ENCODE measurements around the gene PPP2R2D.
"Not testable (repeated sequence)": the region's sequence is repeated elsewhere in the genome, so short reads cannot be mapped to it uniquely, and the experiment has no call there.

The PPP2R2D gene

DNA sequence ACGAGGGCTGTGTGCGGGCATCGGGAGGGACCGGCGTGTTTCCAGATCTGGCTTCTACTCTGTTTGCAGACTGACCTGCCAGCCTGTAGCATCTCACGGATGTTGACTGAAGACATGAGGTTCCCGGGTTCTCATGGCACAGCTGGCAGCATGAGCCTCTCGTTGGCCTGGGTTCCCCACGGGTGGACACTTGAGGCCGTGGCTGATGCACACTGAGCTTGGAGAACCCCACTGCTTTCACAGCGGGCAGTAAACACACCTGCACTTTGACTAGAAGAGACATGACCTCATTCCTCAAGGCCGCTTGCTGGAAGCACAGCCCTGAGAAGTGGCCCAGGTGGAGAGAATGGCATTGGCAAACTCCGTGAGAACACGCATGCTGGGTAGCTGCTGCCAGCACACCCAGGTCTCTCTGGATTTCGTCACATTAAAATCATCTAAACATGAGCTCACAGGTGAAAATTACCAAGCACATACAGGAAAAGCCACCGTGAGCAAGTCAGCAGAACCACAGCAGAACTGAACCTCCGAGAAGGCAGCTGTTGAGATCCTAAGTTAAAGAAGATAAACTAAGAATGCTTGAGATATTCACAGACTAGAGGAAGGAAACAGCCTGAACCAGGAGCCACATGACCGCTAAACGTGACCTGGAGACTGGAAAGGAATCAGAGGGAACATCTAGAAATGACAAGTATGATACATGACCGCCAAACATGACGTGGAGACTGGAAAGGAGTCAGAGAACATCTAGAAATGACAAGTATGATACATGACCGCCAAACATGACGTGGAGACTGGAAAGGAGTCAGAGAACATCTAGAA, 48.4 kb downstream of the PPP2R2D start:
- DNase-seq (ENCODE audit: low read depth in 2 of 2) = no peak

DNA sequence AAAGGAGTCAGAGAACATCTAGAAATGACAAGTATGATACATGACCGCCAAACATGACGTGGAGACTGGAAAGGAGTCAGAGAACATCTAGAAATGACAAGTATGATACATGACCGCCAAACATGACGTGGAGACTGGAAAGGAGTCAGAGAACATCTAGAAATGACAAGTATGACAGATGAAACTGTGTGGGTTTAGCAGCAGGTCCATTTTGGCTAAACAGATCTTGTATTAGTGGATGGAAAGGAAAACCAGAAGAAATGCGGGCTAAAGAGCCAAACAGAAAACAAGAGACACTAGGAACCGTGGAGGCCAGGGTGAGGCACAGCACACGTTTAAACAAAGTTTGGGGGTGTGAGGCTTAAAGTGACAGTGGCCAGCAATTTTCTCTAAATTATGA, 49.1 kb downstream of the PPP2R2D start:
- DNase-seq (ENCODE audit: low read depth in 2 of 2) = not testable (repeated sequence)

DNA sequence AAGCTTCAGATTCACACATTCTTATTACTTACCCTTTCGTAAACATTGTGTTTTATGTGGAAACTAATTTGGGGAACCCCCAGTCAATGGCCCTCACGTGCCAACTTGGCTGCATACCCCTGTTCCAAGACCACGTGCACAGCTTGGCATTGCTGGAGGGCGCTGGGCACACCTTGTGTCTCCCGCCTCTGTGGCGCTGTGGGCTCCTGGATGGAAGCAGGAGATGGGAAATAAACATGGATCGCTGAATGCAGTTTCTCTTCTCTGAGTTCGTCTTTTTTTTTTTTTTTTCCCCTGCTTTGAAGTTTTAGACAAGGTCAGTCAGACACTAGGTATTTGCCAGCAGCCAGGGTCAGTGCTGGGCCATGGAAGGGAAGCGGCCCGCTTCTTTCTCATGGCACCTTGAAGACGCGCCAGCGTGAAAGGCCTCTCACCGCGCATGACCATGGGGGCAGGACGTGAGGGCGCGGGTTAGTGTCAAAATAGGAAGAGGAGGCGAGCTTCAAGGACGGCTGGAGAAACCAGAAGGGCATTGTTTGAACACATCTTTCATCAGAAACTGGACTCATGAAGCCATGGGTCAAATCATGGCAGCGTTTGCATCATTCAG, 53.7 kb downstream of the PPP2R2D start:
- no peak for DNase-seq (ENCODE audit: low read depth in 2 of 2)

DNA sequence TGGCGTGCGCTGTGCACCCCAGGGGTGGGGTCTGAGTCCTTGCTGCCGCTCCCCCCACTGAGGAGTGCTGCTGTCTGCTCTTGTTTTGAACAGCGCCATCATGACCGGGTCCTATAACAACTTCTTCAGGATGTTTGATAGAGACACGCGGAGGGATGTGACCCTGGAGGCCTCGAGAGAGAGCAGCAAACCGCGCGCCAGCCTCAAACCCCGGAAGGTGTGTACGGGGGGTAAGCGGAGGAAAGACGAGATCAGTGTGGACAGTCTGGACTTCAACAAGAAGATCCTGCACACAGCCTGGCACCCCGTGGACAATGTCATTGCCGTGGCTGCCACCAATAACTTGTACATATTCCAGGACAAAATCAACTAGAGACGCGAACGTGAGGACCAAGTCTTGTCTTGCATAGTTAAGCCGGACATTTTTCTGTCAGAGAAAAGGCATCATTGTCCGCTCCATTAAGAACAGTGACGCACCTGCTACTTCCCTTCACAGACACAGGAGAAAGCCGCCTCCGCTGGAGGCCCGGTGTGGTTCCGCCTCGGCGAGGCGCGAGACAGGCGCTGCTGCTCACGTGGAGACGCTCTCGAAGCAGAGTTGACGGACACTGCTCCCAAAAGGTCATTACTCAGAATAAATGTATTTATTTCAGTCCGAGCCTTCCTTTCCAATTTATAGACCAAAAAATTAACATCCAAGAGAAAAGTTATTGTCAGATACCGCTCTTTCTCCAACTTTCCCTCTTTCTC, 55.0 kb downstream of the PPP2R2D start:
- DNase-seq (ENCODE audit: low read depth in 2 of 2) = no peak

DNA sequence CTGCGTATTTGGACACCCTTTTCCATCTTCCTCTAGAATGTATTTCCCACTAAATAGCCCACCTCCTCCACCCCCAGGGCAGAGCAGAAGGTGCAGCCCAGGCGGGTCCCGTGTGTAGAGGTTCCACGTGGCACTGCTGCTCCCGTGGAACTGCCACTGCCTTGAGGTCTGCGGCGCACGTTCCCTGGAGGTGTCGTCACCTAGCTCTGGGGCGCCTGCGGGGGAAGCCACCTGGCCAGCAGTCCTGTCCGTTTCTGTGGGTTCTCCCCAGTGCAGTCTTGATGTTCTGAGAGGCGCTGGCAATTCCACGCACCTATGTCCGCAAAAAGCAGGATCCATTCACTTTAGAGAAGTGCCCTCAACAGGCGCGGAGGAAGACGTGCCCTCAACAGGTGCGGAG, 59.0 kb downstream of the PPP2R2D start:
- no peak for DNase-seq (ENCODE audit: low read depth in 2 of 2)

GRCh38 chr10:131960631-131961046, 59.8 kb downstream of the PPP2R2D start:
- no peak for DNase-seq (ENCODE audit: low read depth in 2 of 2)

DNA sequence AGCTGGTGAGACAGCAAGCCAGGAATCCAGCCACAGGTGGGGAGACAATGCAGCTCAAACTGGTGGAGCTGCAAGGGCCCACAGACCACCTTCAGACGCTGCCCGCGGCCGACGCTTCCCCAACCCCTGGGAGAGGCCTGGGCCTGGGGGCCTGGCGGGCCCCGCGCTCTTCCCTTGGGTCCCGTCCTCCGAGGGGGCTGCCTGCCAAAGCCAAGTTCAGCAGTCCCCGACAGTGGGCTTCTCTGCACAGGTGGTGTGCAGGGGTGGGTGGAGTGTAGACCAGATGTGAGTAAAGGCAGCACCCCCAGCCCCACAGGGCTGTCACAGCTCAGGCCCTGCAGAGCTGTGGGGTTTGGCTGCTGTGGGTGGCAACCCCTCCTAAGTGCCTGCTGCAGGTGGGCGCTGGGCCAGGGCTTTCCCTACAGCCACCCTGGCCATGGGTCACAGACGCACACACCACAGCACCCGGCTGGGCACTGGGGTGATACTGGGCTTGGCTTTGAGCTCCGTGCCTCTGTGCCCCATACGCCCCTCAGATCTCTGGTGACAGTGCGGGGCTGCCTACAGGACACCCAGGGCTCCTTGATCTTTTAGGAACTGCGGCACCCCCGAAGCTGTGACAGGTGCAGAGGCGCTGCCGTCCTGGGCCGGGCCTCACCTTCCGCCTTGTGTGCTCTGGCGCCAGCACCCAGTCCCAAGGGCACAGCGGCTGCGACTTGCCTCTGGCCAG, 60.4 kb downstream of the PPP2R2D start:
- no peak for DNase-seq (ENCODE audit: low read depth in 2 of 2)

DNA sequence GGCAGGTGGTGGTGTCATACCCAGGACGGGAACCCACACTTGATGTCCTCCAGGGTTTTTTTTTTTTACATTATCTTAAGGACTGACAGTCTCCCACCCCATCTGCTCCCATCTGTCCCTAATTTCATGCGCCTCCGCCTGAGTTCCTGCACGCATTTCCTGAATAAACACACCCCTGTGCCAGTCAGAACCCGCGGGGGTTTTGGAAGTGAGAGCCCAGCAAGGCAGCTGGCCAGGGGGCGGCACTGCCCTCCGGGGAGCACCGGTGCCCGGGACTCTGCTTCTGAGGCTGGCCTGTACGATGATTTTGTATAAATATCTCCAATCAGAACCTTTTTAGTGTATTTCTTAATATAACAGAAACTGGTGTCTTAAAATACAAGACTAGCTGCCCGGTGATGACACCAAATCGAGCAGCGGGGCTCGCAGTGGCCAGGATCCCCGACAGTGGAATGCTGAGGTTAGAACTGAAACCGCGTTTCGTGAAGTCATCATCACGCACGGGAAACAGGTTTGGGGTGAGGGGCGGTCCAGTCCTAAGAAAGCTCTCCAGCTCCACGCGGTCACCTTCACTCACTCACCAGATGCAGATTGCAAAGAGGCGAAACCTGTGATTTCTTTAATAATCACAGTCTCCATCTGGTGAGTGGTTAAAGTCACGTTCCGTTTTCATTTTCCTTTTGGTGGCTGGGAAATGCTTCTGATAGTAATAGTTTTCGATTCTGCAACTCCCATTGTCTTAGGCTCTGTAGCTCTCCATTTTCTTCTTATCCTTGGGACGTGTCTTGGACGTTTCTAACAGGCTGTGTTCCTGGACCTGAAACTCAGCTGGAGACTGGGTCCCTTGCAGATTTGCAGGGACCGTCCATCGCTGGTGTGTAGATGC, 61.2 kb downstream of the PPP2R2D start:
- DNase-seq (ENCODE audit: low read depth in 2 of 2) = no peak

DNA sequence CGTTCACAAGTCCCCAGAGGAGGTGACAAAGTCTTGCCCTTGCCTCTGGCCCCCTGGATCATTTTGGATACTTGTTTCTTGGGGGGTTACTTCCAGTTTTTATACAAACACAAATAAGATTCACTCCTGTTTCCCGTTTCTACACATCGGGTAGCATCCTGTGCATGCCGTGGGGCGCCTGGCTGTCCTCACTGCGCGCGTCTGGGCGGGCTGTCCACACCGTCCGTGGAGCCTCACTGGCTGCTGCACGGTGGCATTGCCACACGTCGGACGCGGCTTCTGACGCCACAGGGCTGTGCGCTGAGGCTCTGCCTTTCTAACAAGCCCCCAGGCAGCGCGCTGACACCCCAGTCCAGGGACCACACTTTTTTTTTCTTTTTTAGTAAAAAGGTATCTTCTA, 62.5 kb downstream of the PPP2R2D start:
- no peak for DNase-seq (ENCODE audit: low read depth in 2 of 2)

DNA sequence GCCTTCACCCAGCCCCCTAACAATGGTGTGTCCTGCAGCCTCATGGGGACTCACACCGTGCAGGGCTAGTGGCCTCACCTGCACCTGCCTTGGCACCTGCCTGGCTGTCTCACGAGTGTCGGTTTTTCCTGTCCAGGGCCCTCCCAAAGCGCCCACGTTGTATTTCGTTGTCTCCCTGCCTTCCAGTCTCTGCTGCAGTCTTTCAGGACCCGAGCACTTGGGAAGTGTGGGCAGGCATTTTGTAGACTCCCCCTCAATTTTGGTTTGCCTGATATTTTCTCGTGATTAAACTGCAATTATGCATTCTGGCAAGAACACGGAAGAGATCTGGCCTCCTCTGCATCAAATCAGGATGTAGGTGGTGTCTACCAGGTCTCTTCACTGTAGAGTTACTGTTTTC, 63.0 kb downstream of the PPP2R2D start:
- no peak for DNase-seq (ENCODE audit: low read depth in 2 of 2)

DNA sequence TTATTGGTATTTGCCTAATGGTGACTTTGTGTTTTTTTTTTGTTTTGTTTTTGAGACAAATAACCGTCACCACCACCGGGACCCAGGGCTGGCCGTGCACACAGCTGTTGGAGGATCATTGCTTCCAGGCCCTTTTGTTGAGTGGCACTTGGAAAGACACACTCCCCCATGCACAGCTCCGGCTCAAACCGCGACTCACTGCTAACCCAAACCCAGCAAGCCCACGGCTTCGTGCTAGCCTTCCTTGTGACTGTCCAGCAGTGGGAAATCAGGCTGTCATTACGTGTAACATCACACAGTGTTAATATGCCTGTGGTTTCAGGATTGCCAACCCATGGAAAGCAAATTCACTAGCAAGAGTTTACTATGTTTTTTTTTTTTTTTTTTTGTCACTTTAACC, 63.5 kb downstream of the PPP2R2D start:
- DNase-seq (ENCODE audit: low read depth in 2 of 2) = no peak

DNA sequence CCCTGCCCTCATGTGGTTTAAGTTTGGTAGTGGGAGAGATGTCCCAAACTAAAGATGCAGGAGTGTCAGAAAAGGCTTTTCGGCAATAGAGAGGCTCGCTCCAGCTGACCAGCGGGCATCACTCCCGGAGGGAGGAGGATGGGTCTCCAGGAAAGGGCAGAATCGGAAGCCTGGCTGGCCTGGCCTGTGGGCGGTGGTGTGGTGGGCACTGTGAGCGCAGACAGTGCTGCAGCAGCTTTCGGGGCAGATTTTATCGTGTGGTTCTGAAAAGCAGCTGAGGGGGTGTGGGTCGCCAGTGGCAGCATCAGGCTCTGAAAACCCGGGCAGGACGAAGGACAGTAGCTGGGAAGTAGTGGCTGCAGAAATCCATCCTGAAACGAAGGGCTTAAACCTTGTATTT, 68.1 kb downstream of the PPP2R2D start:
- DNase-seq (ENCODE audit: low read depth in 2 of 2) = no peak

DNA sequence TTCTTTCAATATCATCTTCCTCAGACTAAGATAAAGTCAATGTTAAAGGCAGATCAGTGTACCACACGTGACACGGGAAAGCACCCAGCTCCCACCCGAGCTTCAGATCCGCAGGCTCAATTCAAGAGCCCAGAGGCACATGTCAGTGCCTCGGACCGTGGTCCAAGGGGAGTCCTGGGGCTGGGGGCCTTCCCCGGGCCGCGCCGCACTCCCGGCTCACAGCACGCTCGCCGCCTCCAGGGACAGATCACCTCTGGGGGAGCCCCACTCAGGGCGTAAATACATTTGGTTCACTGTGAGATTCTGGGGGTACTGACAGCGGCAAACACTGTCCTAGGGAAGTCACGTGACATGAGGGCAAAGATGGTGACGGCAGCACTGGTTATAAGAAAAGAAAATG, 70.1 kb downstream of the PPP2R2D start:
- DNase-seq (ENCODE audit: low read depth in 2 of 2) = no peak

GRCh38 chr10:131971591-131971990, 70.8 kb downstream of the PPP2R2D start:
- no peak for DNase-seq (ENCODE audit: low read depth in 2 of 2)

- no peak for DNase-seq (ENCODE audit: low read depth in 2 of 2)
Measured at GRCh38 chr10:131972474-131973071, 71.8 kb downstream of the PPP2R2D start.

GRCh38 chr10:131973160-131973951, 72.5 kb downstream of the PPP2R2D start:
- no peak for DNase-seq (ENCODE audit: low read depth in 2 of 2)

GRCh38 chr10:131974034-131974817, 73.4 kb downstream of the PPP2R2D start:
- DNase-seq (ENCODE audit: low read depth in 2 of 2) = no peak

- DNase-seq (ENCODE audit: low read depth in 2 of 2) = no peak
Measured at GRCh38 chr10:131975003-131975402, 74.2 kb downstream of the PPP2R2D start.

- no peak for DNase-seq (ENCODE audit: low read depth in 2 of 2)
Measured at GRCh38 chr10:131975796-131976195, 75.0 kb downstream of the PPP2R2D start.
